K562 (cell line): Measurements from ENCODE around the gene CLASP2. TPM values are rescaled to one million over a fixed set of nuclear protein-coding genes. Genes with fewer than 3 reads are reported as not detected.
A peak's percentile ranks its signal among the peaks of the same experiment; 100 is the strongest.

Experiments
- ATAC-seq: fragments of 200-7000 bp; cut with Tn5 transposase; 3 replicates; pipeline ENCODE4 v1.9.1; 2020; ENCODE audit warnings: moderate library complexity
- BruUV-seq: library from RNA; stranded (reverse); fragments of 400-500 nt; replicated peaks from 2 replicates; lab custom pipeline; 2021; lab: Mats Ljungman, UMichigan
- CTCF ChIA-PET: fragments of 300-600 bp; formaldehyde crosslinking; extraction: SDS; loops from one replicate; lab custom pipeline; 2021; ENCODE audit warnings: low intra/inter-chr PET ratio; lab: Yijun Ruan, JAX
- POLR2A ChIA-PET: fragments of 300-600, 350-650 bp; sonication (Branson Sonifier 250); formaldehyde crosslinking; extraction: SDS; loops from one replicate; lab custom pipeline; 2021; ENCODE audit warnings: antibody characterized with exemption, inconsistent platforms; lab: Yijun Ruan, JAX
- DNase-seq, 4 experiments: peaks; one replicate each; pipeline versions ENCODE4 v3.0.0 to v3.0.0-alpha.2; 2011 to 2018; ENCODE audit warnings: low spot score in 3 of 4, mixed read lengths in 3 of 4; ENCODE audit errors: extremely low read depth in 1 of 4
- FAIRE-seq: peaks from 2 replicates; lab custom pipeline; 2011; peaks lifted over from hg19 to GRCh38; lab: Jason Lieb, UNC
- H2AFZ ChIP-seq: 2 replicates; pipeline ENCODE4 v1.6.0; 2011; ENCODE audit warnings: low read depth, low read length, control low read depth, inconsistent platforms
- H3K27ac ChIP-seq: fragments of 200-600 bp; 3 replicates; pipeline ENCODE4 v1.8.0; 2011; ENCODE audit warnings: low read depth, mild to moderate bottlenecking, control low read depth, inconsistent platforms, low read length, moderate library complexity, mixed read lengths; ENCODE audit errors: extremely low read depth
- H3K27me3 ChIP-seq, 2 experiments: fragments of 300-600 bp in 1 of 2; 2 replicates in 1 of 2; 3 replicates in 1 of 2; pipeline versions ENCODE4 v1.6.0 to v1.8.0; 2011; ENCODE audit warnings: inconsistent platforms in 2 of 2, low read length in 2 of 2, mild to moderate bottlenecking in 1 of 2, mixed read lengths in 1 of 2, moderate library complexity in 1 of 2; ENCODE audit not compliant: control insufficient read depth in 2 of 2, insufficient read depth in 2 of 2
- H3K36me3 ChIP-seq: fragments of 300-600 bp; 3 replicates; pipeline ENCODE4 v1.8.0; 2011; ENCODE audit warnings: mild to moderate bottlenecking, low read length, inconsistent platforms; ENCODE audit not compliant: control insufficient read depth, insufficient read depth
- H3K4me1 ChIP-seq, 2 experiments: fragments of 200-600 bp in 1 of 2; replicated peaks in 1 of 2; 2 replicates in 1 of 2; 3 replicates in 1 of 2; pipeline versions ENCODE4 v1.5.1 to v1.8.0; 2011; ENCODE audit warnings: inconsistent platforms in 2 of 2, low read length in 2 of 2, mild to moderate bottlenecking in 1 of 2, mixed read lengths in 1 of 2, moderate library complexity in 1 of 2; ENCODE audit not compliant: control insufficient read depth in 2 of 2, insufficient read depth in 2 of 2
- H3K4me2 ChIP-seq: 2 replicates; pipeline ENCODE4 v1.6.1; 2011; ENCODE audit warnings: low read length, control low read depth, inconsistent platforms, mixed read lengths; ENCODE audit not compliant: insufficient read depth
- H3K4me3 ChIP-seq: fragments of 200-600 bp; sonication (generic), shearing (Covaris generic); 2 replicates; pipeline ENCODE4 v1.5.1; 2016; ENCODE audit warnings: control low read depth, inconsistent platforms
- H3K79me2 ChIP-seq: fragments of 200-600 bp; 3 replicates; pipeline ENCODE4 v1.8.0; 2011; ENCODE audit warnings: low read length, inconsistent platforms; ENCODE audit not compliant: control insufficient read depth, insufficient read depth
- H3K9ac ChIP-seq, 2 experiments: 2 replicates each; pipeline versions ENCODE4 v1.6.0 to v1.6.1; 2011; ENCODE audit warnings: low read depth in 2 of 2, low read length in 2 of 2, control low read depth in 1 of 2, inconsistent platforms in 1 of 2, mild to moderate bottlenecking in 1 of 2, mixed read lengths in 1 of 2; ENCODE audit not compliant: insufficient read depth in 1 of 2
- H3K9me1 ChIP-seq: one replicate; pipeline ENCODE4 v1.6.0; 2011; ENCODE audit warnings: inconsistent platforms, mild to moderate bottlenecking, low read length, moderate library complexity; ENCODE audit not compliant: control insufficient read depth, insufficient read depth
- H3K9me3 ChIP-seq: replicated peaks from 2 replicates; pipeline ENCODE4 v1.5.1; 2011; ENCODE audit warnings: low read depth, low read length, inconsistent platforms; ENCODE audit not compliant: control insufficient read depth, insufficient read depth
- H4K20me1 ChIP-seq: replicated peaks from 2 replicates; pipeline ENCODE4 v1.6.1; 2011; ENCODE audit warnings: low read length, inconsistent platforms, mixed read lengths; ENCODE audit not compliant: control insufficient read depth, insufficient read depth
- FOXP4 ChIP-seq: sonication (generic); formaldehyde crosslinking; IDR thresholded peaks from 2 replicates; pipeline ENCODE4 v1.8.0; 2022; ENCODE audit warnings: mild to moderate bottlenecking, missing genetic modification reagents, borderline replicate concordance
- RB1 ChIP-seq: fragments of 450-650 bp; IDR thresholded peaks from 2 replicates; pipeline ENCODE4 v1.6.1; 2017; ENCODE audit warnings: low read depth, mild to moderate bottlenecking
- RBM25 ChIP-seq: fragments of 200-400 bp; formaldehyde crosslinking; IDR thresholded peaks from 2 replicates; pipeline ENCODE4 v1.6.1; 2018; ENCODE audit warnings: low read length, low read depth, moderate library complexity; ENCODE audit not compliant: severe bottlenecking
- TRIM24 ChIP-seq, 2 experiments: fragments of 450-650 bp; IDR thresholded peaks; 2 replicates each; pipeline ENCODE4 v1.6.1; 2016
- WGBS: fragments of 100-300 bp; shearing (Covaris generic); methylation state at CpG from one replicate; pipeline ENCODE4 v1.1.6; 2016; ENCODE audit warnings: low coverage, mixed read lengths; ENCODE audit not compliant: insufficient coverage; ENCODE audit errors: missing lambda C conversion rate; 5-methylcytosine and 5-hydroxymethylcytosine counted together
- in situ Hi-C: fragments of 300-500 bp; cut with MboI; formaldehyde crosslinking; loops from 4 replicates; pipeline ENCODE4 v1.15.0; 2018; ENCODE audit warnings: inconsistent platforms, mixed read lengths
- intact Hi-C: fragments of 100-400 bp; cut with micrococcal nuclease; formaldehyde crosslinking; loops from 2 replicates; pipeline ENCODE4 v1.14.2; 2022
- polyA plus RNA-seq, 8 experiments: library from polyadenylated mRNA; depleted of rRNA in 4 of 8; stranded (reverse) in 5 of 8; unstranded in 3 of 8; fragments of >200 nt; fragmentation: Nextera tagmentation in 2 of 8; fragmentation: Illumina TruSeq in 1 of 8; extraction: Ambion mirVana in 2 of 8; extraction: Trizol in 1 of 8; gene quantifications; 2 replicates each; pipeline versions ENCODE4 v1.2.1 to v1.2.3, GENCODE V29; 2011 to 2014; ENCODE audit warnings: inconsistent platforms in 1 of 8, missing spikeins in 1 of 8
- total RNA-seq, 7 experiments: library from RNA; depleted of rRNA in 6 of 7; stranded (reverse); fragments of >200 nt in 6 of 7; fragmentation: Illumina TruSeq in 2 of 7; extraction: Trizol in 2 of 7; gene quantifications; 2 replicates each; pipeline versions ENCODE4 v1.2.1 to v1.2.3, GENCODE V29; 2011 to 2021; ENCODE audit warnings: low replicate concordance in 1 of 7

The CLASP2 gene
- total and polyA plus RNA-seq, 9 of the 15 experiments (the other 6 are each of a cell fraction or from before 2014, with no cell fraction given) = 13.5 to 107 (median 71.8) TPM

GRCh38 chr3:33658039-33658438, 60.0 kb downstream of the CLASP2 start:
- Histone ChIP-seq H3K79me2 (peaks cover 43% of the 10 kb centered on the region), H3K9me3 (no peaks in the 10 kb centered on the region), H3K4me2 (no peak overlapping the region), H3K9ac (no peak overlapping the region), H3K27me3 (no peaks in the 10 kb centered on the region), H3K9me1 (no peaks in the 10 kb centered on the region), H3K27ac (no peak overlapping the region), H3K4me1 (peaks cover 4 to 17% of the 10 kb centered on the region in 2 experiments), H4K20me1 (peaks cover 4% of the 10 kb centered on the region; the same call in 1 of the 2 replicates), H3K4me3 (no peak overlapping the region), H3K36me3 (peaks cover 12% of the 10 kb centered on the region; the same call in 2 of the 3 replicates), H2AFZ (no peak overlapping the region)
- POLR2A ChIA-PET = interaction anchor here (0.5 to 2.7 kb wide), 7 partner anchors 9 to 142 kb away, joined by 3 to 12 read pairs (median 4); no protein-coding TSS in a partner anchor
- DNase-seq (no peak), FAIRE-seq (no peak), ATAC-seq (no peak)
- 90% methylated on average over 1 of the region's 1 CpG for WGBS
- in situ Hi-C loops (no loop called here), intact Hi-C loops (no loop called here)
- CTCF ChIA-PET = no interaction called here
- no peak for TF ChIP-seq RB1
- TF ChIP-seq FOXP4 = no peak
- TF ChIP-seq TRIM24 (IDR thresholded peaks at IDR 0.05) = no peak
- TF ChIP-seq RBM25 = peak; percentile 92
- BruUV-seq = no TSS peak
